Fibroblast of lung (primary cell): ENCODE results near the gene UBE2E3.

Experiments used
- CTCF ChIP-seq, 2 donors: IDR thresholded peaks in 1 of 2; conservative IDR thresholded peaks in 1 of 2; 1 replicate in 1 of 2; 2 replicates in 1 of 2; pipeline ENCODE4 v1.5.1; 2011 to 2012; ENCODE audit warnings: low read length in 2 of 2, control low read depth in 1 of 2, inconsistent platforms in 1 of 2, low read depth in 1 of 2, mild to moderate bottlenecking in 1 of 2
- EZH2 ChIP-seq: IDR thresholded peaks from 2 replicates; pipeline ENCODE4 v1.5.1; 2012; ENCODE audit warnings: low read length, control low read depth, mild to moderate bottlenecking; ENCODE audit errors: missing control alignments

GRCh38 chr2:181103659-181104058, 123.3 kb downstream of the UBE2E3 start:
- TF ChIP-seq CTCF (conservative IDR thresholded peaks at IDR 0.05 in 1 of 2, IDR thresholded peaks at IDR 0.05 in 1 of 2; ENCODE audit: low read depth in 1 of 2, low read length in 2 of 2) = no peak
- TF ChIP-seq EZH2 = no peak
